Hindlimb muscle (tissue), 1 donor: ENCODE data around the gene POMGNT1. TPM values are rescaled to one million over a fixed set of nuclear protein-coding genes. Genes with fewer than 3 reads are reported as not detected.

Experiments used
- DNase-seq: peaks from one replicate; pipeline ENCODE4 v3.0.0-alpha.2; 2013
- polyA plus RNA-seq: library from polyadenylated mRNA; unstranded; fragments of 120-200 nt; gene quantifications from one replicate; pipeline ENCODE4 v1.2.1, GENCODE V29; 2013; ENCODE audit not compliant: insufficient read length

Gene POMGNT1
- polyA plus RNA-seq, 1 donor = 47.4 TPM

DNA sequence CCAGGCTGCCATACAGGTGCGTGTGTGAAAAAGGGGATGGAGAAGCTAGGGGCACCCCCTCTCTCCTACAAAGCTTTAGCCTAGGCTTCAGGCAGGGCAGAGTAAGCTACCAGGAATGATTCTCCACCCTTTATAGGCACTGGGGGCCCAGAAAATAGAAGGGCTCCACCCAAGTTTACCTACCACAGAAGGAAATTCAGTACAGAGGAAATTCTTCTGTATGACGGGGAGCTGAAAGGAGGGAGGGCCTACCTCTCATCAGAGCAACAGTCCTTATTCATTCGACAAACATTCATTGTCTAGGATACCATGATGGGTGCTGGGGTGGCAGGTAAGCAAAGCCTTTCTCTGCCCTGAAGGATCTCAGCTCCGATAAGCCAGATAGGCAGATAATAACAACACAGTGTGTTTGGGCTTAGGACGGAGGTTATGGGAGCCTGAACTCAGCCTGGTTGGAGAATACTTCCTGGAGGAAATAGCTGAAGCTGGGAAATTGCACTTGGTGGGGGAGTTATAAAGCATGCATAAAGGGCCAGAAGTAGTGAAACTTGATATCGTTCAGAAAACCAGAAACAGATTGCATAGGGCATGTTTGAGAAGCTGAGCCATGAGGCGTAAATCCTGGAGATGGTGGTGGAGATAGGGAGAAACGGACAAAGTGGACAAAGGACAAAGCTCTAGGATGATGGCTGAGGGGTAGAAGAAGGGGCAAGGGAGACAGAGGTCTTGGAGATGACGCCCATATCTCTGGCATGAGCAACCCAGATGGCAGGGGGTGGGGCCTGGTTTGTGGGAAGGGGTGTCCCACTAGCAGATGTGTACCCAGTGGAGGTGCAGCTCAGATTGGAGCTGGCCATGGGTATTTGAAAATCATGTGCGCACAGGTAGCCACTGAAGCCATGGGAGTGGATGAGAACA is 16.6 kb downstream of the POMGNT1 start:
- no peak for DNase-seq

DNA sequence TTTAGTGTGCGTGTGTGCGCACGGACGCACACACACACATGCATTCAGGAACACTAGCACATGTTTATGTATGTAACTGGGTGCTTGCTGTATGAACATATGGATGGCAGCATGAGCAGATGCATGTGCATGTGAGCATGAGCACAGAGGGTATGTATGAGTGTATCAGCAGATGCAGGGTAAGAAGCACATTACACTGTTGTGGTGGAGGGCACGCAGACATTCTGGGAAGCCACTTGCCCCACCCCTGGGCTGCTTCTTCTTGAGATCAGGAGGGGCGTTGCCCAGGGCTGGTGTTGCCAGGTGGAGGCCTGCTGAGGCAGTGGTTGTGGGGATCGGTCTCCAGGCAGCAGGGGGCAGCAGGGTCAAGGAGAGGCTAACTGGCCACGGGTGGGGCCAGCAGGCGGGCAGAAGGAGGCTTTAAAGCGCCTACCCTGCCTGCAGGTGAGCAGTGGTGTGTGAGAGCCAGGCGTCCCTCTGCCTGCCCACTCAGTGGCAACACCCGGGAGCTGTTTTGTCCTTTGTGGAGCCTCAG is 18.1 kb downstream of the POMGNT1 start:
- no peak for DNase-seq

- peak; percentile 87 for DNase-seq
Measured at GRCh38 chr1:46179138-46180081, 18.8 kb downstream of the POMGNT1 start.

- no peak for DNase-seq
Measured at GRCh38 chr1:46176211-46176865, 21.9 kb downstream of the POMGNT1 start, which contains the start of gene P3R3URF. TSS of gene P3R3URF (minus strand) at chr1:46176488. CDS start at chr1:46176471, 17 bp downstream.

DNA sequence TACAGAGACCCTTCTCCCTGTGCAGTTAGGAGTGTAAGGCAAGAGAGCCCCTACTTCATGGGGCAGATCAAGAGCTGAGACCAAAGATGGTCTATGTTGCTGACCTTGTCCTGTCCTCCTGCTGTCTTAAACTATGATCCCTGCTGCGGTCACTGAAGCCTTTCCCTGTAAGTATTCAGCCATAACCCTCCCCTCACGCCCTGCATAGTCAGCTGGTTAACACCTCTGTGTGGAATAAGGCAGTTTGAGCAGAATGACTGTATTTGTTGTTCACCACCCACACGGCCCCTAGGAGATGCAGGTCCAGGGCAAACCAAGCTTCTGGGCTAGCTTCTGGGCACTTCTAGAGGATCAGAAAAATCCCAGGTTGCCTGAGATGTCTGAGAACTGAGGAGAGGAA is 23.0 kb downstream of the POMGNT1 start:
- DNase-seq = no peak

DNA sequence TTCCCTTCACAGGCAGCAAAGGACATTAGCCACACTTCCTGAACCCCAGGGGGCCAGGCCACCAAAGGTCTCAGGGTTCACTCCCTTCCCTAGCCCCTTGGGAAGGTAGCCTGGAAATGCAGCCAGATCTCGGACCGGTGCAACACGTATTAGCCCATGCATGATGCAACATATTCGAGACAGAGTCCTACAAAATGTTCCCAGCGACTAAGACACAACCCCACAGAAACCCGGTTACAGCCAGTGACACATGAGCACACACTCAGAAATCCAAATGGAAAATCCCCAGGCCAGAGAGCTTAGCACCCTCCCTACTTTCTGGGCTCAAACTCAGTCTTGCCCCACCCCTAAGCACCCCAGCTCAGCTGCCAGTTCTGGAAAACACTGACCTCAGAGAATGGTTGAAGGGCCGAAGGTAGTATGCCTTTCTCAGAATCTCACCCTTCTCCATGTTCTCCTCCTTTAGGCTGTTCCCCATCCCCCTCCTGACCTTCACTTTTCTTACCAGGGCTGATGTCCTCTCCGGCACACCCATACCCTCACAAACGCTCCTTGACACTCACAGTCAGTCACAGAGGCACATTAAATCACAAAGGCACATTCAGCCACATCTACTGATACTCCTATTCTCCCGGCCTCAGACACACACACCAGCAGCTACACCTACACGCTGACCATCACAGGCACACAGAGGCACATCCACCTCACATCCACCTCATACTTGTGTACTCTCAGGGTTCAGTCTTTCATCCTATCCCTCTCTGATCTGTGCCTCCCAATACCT is 23.6 kb downstream of the POMGNT1 start, which contains the start of gene TSPAN1:
TSS of gene TSPAN1 (plus strand) at position 640 of the 784 bp plus-strand sequence. CDS start 6,021 bp downstream, outside the sequence.
- peak; percentile 46 for DNase-seq

DNA sequence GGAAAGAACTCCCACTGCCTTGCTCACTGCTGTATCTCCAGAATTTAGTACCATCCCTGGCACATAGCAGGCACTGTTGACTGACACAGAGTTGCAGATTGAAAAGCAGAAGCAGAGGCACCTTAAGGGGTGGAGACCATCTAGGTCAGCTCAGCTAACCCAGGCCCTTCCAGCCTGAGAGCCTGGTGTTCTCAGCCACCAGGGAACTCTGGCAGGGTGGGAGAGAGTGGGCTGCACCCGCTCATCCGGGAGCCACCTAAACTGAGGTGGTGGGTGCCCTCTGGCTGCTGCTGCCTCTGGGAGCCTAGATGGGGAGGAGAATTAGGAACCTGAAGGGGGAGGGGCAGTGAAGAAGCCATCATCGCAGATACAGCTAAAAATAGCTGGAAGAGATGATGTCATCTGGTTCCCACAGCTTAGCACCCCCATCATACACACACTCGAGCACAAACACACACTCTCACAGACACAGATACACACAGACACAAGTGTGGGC is 24.8 kb downstream of the POMGNT1 start:
- no peak for DNase-seq

DNA sequence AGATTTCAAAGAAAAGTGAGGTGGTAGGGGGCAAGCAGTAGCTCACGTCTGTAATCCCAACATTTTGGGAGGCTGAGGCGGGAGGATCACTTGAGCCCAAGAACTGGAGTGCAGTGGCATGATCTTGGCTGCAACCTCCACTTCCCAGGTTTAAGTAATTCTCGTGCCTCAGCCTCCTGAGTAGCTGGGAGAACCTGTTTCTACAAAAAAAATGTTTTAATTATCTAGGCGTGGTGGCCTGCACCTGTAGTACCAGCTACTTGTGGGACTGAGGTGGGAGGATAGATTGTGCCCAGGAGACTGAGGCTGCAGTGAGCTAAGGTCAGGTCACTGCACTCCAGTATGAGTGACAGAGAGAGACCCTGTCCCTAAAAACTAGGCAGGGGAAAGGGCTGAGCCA is 25.9 kb downstream of the POMGNT1 start:
- DNase-seq = no peak

DNA sequence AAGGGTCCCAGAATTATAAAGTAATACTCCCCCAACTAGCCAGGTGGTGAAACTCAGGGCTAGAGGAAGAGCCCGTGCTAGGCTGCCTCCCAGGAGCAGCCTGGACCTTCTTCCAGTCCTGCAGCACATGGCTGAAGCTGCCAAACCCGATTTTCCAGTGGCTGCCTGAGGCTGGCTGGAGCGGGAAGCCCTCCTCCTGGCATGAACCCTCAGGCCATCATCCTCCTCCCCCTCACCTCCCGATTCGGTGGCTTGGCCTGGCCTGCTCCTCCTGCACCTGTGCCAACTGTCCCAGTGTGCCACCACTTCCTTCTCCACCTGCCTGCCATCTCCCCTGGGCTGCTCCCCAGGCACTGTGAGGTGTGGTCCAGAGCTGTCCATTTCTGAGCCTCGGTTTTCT is 26.4 kb downstream of the POMGNT1 start:
- DNase-seq = no peak

DNA sequence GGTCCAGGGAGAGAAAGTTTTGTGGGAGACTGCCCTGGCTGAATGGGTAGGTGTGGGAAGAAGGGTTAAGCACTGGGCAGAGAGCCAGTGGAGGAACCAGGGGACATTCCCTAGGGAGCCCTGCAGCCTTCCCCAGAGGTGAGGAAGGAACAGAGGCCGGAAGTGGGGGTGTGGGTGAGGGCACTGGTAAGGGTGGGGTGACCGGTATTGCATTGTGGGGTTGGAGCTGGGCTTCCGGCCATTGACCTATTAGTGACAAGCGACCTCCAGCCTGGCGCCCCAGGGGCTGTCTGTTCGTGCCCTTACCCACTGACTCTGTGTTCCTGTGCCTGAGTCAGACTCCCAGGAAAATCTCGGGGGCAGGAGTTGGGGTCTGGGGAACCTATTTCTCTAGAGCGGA is 26.9 kb downstream of the POMGNT1 start:
- no peak for DNase-seq

DNA sequence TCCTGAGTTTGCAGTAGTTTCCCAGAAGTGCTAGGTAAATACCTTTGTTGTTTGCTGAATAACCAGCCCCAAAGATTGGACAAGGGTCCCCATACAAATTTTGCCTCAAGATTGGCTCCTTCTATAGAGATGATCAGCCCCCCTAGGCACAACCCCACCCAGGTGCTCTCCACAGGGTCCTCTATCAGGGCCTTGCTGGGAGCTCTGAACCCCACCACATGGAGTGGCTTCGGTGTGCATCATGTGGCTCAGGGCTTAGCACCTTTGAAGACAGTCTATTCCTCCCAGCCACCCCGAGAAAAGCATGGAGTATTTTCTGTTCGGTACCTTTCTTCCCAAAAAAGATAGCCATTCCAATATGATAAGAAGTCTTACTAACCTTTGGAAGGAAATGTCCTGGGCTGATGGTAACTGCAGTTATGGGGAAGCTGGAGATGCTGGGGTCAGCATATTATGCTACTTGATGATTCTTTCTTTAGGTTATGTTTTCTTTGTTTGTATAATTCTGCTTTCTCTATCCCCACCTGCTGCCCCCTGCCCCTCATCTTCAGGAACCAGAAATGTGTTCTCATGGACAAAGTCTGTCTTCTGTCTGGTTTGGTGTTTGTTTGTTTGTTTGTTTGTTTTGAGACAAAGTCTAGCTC is 28.3 kb downstream of the POMGNT1 start:
- no peak for DNase-seq

- no peak for DNase-seq
Measured at GRCh38 chr1:46168477-46168876, 29.8 kb downstream of the POMGNT1 start.

GRCh38 chr1:46166521-46167462 is 31.4 kb downstream of the POMGNT1 start:
- DNase-seq = peak; percentile 54

DNA sequence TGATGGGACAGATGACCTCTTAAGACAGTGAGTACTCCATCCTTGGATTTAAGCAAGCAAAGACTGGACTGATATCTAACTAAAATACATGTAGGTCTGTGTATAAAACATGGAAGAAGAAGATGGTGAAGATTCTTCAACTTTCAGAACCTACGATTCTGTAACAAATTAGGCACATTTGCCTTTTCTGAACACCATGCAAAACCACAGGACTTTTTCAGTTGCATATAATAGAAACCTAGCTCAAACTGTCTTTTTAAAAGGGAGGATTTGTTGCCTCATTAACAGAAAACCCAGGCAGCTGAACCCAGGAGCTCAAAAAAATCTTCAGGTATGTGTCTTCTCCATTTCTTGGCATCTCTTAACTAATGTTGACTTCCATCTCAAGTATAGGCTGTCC is 38.0 kb downstream of the POMGNT1 start:
- no peak for DNase-seq

- DNase-seq = no peak
Measured at GRCh38 chr1:46159516-46159915, 38.7 kb downstream of the POMGNT1 start.

DNA sequence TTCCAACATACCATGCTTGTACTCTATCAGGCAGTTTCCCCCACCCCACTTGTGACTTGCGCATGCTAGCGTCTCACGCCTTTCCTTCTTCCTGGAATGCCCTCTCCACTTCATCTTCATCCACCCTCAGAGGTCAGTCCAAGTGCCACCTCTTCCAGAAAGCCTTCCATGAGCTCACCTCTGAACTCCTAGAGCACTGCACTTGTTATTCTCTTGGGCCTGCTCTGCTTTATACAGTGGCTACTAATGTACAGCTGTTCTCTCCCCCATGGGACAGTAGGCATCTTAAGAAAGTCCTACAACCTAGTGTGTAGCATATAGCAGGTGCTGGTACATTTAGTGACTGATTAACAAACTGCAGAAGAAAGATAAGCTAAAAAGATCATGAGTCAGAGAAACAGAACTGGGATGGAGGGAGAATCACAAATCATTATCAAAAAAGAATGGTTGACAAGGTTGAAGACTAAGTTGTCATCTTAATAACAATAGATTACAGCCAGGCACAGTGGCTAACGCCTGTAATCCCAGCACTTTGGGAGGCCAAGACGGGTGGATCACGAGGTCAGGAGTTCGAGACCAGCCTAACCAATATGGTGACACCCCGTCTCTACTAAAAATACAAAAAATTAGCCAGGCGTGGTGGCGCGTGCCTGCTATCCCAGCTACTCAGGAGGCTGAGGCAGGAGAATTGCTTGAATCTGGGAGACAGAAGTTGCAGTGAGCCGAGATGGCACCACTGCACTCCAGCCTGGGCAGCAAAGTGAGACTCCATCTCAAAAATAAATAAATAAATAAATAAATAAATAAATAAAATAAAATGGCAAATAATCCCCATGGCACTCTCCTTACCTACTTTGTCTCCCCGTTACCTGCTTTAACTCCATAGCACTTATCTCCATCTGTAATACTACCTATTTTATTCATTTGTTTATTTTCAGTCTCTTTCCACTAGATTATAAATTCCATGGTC is 39.6 kb downstream of the POMGNT1 start:
- no peak for DNase-seq

- no peak for DNase-seq
Measured at GRCh38 chr1:46157916-46158311, 40.3 kb downstream of the POMGNT1 start.

GRCh38 chr1:46153732-46154131 is 44.5 kb downstream of the POMGNT1 start:
- DNase-seq = no peak
